Measurements from ENCODE around the gene COL15A1. TPM values are rescaled to one million over a fixed set of nuclear protein-coding genes. Genes with fewer than 3 reads are reported as not detected.

The COL15A1 gene
- total RNA-seq, 2 donors from 2014 or later: not detected

- H3K27me3 Mint-ChIP-seq: no peaks in the 10 kb centered on the region
- H3K4me3 Mint-ChIP-seq: no peak overlapping the region
- H3K36me3 Mint-ChIP-seq (ENCODE audit: low read depth): peaks cover 3% of the 10 kb centered on the region
Measured at GRCh38 chr9:99114846-99115500, 171.3 kb downstream of the COL15A1 start.

GRCh38 chr9:99116003-99116411, 172.3 kb downstream of the COL15A1 start:
- no peak overlapping the region for H3K4me3 Mint-ChIP-seq

More at GRCh38 chr9:99114846-99115500, 171.3 kb downstream of the COL15A1 start:
- no peak for DNase-seq
- Mint-ChIP-seq H3K27ac (peak overlapping the region; percentile 9), H3K4me1 (peaks cover 68% of the 10 kb centered on the region)
- ATAC-seq: no peak
- H3K9me3 ChIP-seq (ENCODE audit: control insufficient read depth, low read length, poor library complexity, severe bottlenecking): no peaks in the 10 kb centered on the region

GRCh38 chr9:99118782-99119466, 175.2 kb downstream of the COL15A1 start:
- peak; percentile 100 for ATAC-seq
- Mint-ChIP-seq H3K4me1 (peaks cover 61% of the 10 kb centered on the region), H3K36me3 (ENCODE audit: low read depth) (peaks cover 3% of the 10 kb centered on the region), H3K27me3 (no peaks in the 10 kb centered on the region), H3K27ac (peak overlapping the region; percentile 88), H3K4me3 (peak overlapping the region; percentile 91)
- H3K9me3 ChIP-seq (ENCODE audit: control insufficient read depth, low read length, poor library complexity, severe bottlenecking): no peaks in the 10 kb centered on the region
- DNase-seq: peak in 2 of 3 donors; percentile 16 to 28

More at GRCh38 chr9:99116003-99116411, 172.3 kb downstream of the COL15A1 start:
- H3K36me3 Mint-ChIP-seq (ENCODE audit: low read depth): peaks cover 3% of the 10 kb centered on the region
- H3K4me1 Mint-ChIP-seq: peaks cover 71% of the 10 kb centered on the region
- H3K27ac Mint-ChIP-seq: peak overlapping the region; percentile 53
- H3K9me3 ChIP-seq (ENCODE audit: control insufficient read depth, low read length, poor library complexity, severe bottlenecking): no peaks in the 10 kb centered on the region
- DNase-seq: no peak
- ATAC-seq: no peak
- H3K27me3 Mint-ChIP-seq: no peaks in the 10 kb centered on the region

GRCh38 chr9:99119976-99120655, 176.4 kb downstream of the COL15A1 start:
- H3K4me3 Mint-ChIP-seq: no peak overlapping the region
- no peaks in the 10 kb centered on the region for H3K9me3 ChIP-seq (ENCODE audit: control insufficient read depth, low read length, poor library complexity, severe bottlenecking)
- H3K4me1 Mint-ChIP-seq: peaks cover 56% of the 10 kb centered on the region
- peaks cover 5% of the 10 kb centered on the region for H3K36me3 Mint-ChIP-seq (ENCODE audit: low read depth)
- H3K27me3 Mint-ChIP-seq: no peaks in the 10 kb centered on the region
- H3K27ac Mint-ChIP-seq: peak overlapping the region; percentile 88
- ATAC-seq: no peak
- no peak for DNase-seq

Other genes starting within 250 kb of the COL15A1 start
- not detected for gene GABBR2, start 235.0 kb upstream of the COL15A1 start, total RNA-seq
- 10 to 100 TPM in 1 of 2 donors, 1 to 10 TPM in 1; 9.6 to 10.0 TPM for gene ANKS6, start 147.4 kb upstream of the COL15A1 start, total RNA-seq
- 10 to 100 TPM; 10.2 to 11.3 TPM for gene GALNT12, start 136.2 kb upstream of the COL15A1 start, total RNA-seq
- 10 to 100 TPM; 23.5 to 29.1 TPM for gene TGFBR1, start 161.2 kb downstream of the COL15A1 start, total RNA-seq